Skin epidermis (tissue), 12 donors: ENCODE measurements around the gene GNA14.
"Not testable (repeated sequence)": the region's sequence is repeated elsewhere in the genome, so short reads cannot be mapped to it uniquely, and the experiment has no call there.

Source experiments
- H3K27ac ChIP-seq, 21 experiments: fragments of 200-600 bp; sonication (generic) in 11 of 21; one replicate each; pipeline ENCODE4 v1.5.0; 2020; ENCODE audit warnings: mild to moderate bottlenecking in 3 of 21, inconsistent platforms in 2 of 21, moderate library complexity in 2 of 21
- H3K4me3 ChIP-seq, 7 experiments: fragments of 200-600 bp; sonication (generic) in 2 of 7; one replicate each; pipeline ENCODE4 v1.5.0; 2020; ENCODE audit warnings: inconsistent platforms in 2 of 7, mild to moderate bottlenecking in 2 of 7, moderate library complexity in 1 of 7

Gene GNA14

DNA sequence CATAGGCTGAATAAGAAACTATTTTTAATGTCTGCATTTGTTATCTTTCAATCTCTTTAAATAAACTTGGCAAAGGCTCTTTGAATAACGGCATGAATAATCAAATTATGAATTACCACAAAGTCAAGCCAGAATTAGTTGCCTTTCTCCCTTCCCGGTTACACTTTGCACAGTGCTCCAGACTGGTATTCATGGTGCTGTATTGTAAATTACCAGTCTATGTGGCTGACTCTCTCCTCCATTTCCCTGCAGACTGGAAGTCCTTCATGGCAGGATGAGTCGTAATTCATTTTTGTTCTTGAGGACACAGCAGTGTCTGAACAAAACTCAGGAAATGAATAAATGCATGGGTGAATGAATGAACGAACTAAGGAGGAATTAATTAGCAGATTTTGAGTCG lies 142.9 kb downstream of the GNA14 start:
- Histone ChIP-seq H3K27ac (no peak overlapping the region), H3K4me3 (no peak overlapping the region)

DNA sequence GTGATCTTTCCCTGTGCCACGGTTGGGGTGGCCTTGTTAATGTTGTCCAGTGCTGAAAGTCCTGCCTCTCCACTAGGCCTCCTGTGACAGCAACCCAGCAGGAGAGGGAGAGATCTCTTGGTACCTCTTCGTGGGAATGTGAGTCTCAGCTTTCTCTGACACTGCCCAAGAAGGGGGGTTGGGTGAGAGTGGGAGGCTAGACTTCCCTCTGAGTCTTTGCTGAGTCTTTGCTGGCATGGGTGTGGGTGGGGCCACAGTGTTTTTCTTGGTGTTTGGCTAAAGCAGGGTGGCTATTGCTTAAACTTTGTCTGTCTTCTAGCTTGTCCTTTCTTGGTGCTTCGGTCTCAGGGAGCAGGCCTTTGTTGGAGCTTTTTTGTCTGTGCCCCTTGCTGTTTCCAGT lies 145.6 kb downstream of the GNA14 start:
- Histone ChIP-seq H3K27ac (no peak overlapping the region), H3K4me3 (no peak overlapping the region)

DNA sequence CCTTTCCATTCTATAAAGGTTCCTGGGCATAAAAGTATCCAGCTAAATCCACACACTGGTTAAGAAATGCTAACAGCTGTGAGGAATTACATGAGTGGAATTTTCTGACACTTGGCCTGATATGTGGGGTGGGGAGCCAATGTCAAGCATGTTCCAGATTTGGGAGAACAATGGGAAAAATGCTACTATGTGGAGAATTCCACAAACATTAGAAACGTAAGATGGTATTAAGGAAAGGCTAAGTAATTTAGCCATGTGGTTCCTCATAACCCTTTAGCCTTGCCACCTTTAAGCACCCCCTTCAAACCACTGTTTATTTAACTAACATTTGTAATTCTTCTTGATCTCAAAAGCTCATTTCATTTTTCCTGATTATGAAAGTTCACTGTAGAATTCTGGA lies 149.2 kb downstream of the GNA14 start:
- no peak overlapping the region for H3K4me3 ChIP-seq
- H3K27ac ChIP-seq: no peak overlapping the region

DNA sequence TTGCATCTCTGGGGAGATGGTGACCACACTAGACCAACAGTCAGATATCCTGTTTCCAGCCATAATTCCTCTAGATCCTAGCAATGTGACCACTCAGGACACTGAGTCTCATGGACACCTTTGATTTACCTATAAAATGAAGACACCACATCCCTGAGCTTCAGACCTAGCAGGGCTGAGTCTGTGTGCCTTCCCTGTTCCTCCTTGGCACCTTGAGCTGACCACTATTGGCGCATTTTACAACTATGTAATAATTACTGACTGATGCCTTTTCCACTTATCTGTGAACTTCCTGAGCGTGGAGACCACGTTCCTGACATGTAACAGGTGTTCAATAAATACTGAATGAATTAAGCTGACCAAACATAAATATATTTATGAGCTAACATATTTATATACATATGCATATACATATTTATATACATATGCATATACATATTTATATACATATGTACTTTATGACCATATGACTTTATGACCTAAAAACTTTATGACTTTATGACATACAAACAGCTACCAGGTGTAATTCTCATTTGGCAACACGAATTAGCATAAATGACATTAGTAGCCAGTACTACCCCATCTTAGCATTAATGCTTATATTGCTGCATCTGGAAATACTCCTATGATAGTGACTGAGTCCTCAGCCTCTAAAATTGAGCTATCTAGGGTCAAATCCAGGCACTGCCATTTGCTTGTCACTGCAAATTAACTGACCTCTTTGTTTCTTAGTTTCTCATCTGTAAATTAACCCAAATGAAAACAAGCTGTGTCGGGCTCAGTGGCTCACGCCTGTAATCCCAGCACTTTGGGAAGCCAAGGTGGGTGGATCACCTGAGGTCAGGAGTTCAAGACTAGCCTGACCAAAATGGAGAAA lies 150.6 kb downstream of the GNA14 start:
- Histone ChIP-seq H3K27ac (no peak overlapping the region), H3K4me3 (no peak overlapping the region)

DNA sequence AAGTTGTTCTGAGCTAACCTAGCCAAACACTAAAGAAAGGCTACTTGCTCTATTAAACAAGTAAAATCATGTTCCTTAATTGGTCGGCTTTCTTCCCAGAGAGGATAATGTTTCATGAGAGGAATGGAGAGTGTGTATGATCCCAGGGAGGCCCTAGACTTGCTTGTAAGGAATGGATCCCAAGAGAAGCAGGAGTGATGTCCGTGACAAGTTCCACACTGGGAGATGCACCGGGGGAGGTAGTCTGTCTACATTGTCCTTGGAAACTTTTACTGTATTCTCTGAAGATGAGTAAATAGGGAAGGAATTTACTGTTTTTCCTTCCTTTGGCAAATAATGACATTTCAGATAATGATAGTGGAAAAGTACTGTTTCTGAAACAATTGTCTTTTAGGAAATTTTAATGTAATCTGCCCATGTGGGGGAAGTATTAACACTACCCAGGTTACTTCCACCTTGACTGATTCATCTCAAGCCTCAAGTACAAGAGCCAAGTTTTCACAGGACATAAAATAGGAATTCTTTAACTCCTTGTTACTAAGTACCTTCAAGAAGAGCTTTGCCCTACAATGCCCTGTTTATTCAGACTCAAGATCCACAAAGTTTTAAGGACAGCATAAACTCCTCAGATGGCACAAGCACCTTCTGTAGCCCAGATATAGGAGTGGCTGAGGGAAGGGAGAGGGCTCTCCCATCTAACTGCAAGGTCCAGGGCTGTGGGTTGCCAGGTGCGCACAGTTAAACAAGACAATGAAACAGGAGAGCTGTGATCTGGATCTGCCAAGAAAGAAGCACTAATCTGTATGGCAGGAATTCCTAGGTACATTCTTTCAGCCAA lies 152.1 kb downstream of the GNA14 start:
- H3K4me3 ChIP-seq: no peak overlapping the region
- peak overlapping the region in 6 of 21 experiments; percentile 26 to 41 (median 32) for H3K27ac ChIP-seq

DNA sequence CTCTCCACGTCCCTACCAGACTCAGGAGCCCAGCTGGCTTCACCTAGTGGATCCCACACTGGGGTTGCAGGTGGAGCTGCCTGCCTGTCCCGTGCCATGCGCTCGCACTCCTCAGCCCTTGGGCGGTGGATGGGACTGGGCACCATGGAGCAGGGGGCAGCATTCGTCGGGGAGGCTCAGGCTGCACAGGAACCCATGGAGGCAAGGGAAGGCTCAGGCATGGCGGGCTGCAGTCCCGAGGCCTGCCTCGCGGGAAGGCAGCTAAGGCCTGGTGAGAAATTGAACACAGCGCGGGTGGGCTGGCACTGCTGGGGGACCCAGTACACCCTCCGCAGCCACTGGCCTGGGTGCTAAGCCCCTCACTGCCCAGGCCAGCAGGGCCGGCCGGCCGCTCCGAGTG lies 157.8 kb downstream of the GNA14 start:
- H3K27ac ChIP-seq, H3K4me3 ChIP-seq: not testable (repeated sequence)

DNA sequence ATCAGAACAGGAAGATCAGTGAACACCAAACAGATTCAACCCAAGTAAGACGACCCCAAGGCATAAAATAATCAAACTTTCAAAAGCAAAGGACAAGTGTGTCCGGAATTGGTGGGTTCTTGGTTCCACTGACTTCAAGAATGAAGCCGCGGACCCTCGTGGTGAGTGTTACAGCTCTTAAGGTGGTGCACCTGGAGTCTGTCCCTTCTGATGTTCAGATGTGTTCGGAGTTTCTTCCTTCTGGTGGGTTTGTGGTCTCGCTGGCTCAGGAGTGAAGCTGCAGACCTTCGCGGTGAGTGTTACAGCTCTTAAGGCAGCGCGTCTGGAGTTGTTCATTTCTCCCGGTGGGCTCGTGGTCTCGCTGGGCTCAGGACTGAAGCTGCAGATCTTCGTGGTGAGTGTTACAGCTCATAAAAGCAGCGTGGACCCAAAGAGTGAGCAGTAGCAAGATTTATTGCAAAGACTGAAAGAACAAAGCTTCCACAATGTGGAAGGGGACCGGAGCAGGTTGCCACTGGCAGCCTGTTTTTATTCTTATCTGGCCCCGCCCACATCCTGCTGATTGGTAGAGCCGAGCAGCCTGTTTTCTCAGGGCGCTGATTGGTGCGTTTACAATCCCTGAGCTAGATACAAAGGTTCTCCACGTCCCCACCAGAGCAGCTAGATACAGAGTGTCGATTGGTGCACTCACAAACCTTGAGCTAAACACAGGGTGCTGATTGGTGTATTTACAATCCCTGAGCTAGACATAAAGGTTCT lies 158.5 kb downstream of the GNA14 start:
- not testable (repeated sequence) for H3K4me3 ChIP-seq, H3K27ac ChIP-seq

DNA sequence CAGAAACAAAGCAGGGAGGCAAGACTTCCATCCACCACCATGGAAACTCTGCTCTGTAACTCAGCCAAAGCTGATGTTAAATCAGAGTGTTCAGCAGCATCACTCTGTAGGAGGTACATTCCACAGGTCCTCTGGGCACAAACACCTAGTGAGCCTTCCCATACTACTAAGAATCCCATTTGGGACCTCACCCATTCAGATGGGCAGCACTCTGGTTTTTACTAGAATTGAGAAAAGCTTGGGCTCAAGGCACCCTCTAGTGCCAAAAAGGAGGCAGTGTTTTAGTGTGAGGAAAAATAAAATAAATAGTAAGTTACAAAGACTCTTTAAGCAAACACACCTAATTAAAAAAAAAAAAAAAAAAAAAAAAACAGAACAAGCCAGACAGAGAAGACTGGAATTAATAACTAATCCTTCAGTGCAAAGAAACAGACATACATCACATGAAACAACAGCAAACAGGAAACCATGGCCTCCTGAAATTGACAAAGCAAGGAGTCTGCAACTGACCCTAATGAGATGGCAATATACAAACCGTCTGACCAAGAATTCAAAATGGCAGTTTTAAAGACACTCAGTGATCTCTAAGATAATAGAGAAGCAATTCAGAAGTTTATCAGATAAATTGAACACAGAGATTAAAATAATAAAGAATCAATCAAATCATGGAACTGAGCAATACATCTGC lies 159.5 kb downstream of the GNA14 start:
- H3K4me3 ChIP-seq: no peak overlapping the region
- H3K27ac ChIP-seq: no peak overlapping the region

DNA sequence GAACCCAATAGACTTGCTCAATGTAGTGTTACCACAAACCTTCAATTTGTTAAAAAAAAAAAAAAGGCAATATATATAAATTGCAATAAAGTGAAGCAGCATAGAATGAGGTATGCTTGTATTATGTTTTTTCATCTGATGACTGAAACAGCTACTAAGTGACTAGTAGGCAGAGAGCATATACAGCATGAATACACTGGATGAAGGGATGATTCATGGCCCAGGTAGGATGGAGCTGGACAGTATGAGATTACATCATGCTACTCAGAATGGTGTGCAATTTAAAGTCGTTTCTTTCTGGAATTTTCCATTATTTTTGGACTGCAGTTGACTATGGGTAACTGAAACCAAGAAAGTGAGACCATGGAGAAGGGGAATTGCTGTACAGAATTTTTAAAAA lies 161.2 kb downstream of the GNA14 start:
- no peak overlapping the region for H3K27ac ChIP-seq
- no peak overlapping the region for H3K4me3 ChIP-seq

DNA sequence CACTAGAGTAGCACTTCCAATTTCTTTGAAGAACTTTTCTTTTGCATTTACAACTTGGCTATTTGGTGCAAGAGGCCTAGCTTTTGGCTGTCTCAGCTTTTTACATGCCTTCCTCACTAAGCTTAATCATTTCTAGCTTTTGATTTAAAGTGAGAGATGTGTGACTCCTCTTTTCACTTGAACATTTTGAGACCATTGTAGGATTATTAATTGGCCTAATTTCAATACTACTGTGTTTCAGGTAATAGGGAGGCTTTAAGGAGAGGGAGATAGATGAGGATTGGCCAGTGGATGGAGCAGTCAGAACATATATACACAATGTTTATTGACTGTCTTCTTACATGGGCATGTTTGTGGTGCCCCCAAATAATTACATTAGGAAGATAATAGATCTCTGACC lies 161.7 kb downstream of the GNA14 start:
- Histone ChIP-seq H3K4me3 (no peak overlapping the region), H3K27ac (no peak overlapping the region)

DNA sequence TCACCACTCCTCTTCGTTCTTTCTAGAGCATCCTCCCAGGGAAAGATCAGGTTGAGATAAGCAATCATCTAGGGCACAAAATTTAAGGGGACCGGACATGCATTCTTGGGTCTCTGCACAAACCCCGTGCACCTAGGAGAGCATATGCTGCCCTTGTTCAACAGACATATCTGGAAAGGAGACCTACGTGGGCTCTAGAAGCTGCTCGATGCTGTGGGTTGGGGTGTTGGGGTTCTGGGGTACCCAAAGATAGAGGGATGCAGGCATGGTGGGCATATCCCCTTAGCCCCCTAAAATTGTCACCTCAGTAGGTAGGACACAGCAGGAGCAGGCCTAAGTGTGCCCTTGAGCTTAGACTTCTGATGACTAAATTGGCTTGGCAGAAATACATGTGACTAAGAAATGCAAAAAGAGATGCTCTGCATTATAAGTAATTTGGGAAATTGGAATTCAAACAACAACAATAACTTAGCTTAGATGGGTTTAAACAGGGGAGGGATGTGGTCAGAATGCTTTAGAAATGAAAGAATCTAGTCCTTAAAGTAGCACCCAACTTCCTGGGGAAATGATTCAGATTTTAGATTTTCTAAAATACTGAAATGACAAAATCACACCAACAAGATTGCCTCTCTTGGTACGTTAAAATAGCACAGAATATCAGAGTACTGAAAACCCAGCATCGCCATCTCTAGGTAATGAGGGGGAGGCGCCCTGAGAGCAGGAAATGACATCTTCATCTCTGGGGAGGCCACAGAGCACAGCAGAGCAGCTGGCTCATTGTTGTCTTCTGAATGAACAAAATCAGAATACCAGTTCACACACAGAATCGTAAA lies 172.3 kb downstream of the GNA14 start:
- Histone ChIP-seq H3K4me3 (no peak overlapping the region), H3K27ac (peak overlapping the region in 5 of 21 experiments; percentile 1 to 69 (median 28))

DNA sequence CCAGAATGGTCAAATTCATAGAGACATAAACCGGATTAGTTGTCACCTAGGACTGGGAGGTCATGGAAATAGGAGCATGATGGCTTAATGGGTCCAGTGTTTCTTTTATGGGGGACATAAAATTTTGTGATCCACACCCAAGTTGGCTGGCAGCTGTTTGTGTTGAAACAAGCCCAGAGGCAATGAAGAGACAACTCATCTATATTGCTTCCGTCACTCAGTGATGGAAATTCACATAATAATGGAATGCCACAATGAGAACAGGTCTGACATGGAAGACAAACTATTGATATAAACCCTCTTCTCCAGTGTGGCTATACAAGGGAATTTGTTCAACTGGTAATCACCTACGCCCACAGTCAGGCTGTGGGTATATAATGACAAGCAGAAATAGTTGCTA lies 173.2 kb downstream of the GNA14 start:
- Histone ChIP-seq H3K27ac (no peak overlapping the region), H3K4me3 (no peak overlapping the region)

DNA sequence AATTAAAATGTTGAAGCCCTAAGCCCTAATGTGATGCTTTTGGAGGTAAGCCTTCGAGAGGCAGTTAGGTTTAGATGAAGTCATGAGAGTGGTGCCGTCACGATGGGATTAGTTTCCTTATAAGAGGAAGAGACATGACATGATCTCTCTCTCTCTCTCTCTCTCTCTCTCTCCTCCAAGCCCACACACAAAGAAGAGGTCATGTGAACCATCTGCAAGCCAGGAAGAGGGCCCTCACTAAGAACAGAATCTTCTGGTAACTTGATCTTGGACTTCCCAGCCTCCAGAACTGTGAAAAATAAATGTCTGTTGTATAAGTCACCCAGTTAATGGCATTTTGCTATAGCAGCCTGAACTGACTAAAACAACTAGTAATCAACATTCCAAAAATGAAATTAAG lies 175.5 kb downstream of the GNA14 start:
- no peak overlapping the region for H3K27ac ChIP-seq

DNA sequence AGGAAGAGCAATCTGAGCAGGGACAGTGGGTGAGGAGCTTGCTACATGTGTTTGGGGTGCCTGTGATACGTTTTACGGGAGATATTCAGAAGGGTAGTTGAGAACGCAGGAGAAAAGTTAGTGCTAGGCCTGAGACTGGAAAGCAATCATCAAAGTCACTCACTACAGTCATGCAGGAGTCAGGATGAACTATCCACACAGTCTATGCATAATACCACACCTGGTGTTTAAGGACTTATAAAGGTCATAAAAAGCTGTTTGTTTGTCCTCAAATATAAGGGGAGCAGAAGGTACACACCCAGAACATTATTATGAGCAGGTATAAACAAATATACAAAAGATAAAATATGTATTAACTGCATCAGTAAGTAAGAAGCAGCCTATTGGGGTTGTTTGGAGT lies 176.6 kb downstream of the GNA14 start:
- no peak overlapping the region for H3K4me3 ChIP-seq
- no peak overlapping the region for H3K27ac ChIP-seq

More for the DNA sequence above, 175.5 kb downstream of the GNA14 start:
- no peak overlapping the region for H3K4me3 ChIP-seq

DNA sequence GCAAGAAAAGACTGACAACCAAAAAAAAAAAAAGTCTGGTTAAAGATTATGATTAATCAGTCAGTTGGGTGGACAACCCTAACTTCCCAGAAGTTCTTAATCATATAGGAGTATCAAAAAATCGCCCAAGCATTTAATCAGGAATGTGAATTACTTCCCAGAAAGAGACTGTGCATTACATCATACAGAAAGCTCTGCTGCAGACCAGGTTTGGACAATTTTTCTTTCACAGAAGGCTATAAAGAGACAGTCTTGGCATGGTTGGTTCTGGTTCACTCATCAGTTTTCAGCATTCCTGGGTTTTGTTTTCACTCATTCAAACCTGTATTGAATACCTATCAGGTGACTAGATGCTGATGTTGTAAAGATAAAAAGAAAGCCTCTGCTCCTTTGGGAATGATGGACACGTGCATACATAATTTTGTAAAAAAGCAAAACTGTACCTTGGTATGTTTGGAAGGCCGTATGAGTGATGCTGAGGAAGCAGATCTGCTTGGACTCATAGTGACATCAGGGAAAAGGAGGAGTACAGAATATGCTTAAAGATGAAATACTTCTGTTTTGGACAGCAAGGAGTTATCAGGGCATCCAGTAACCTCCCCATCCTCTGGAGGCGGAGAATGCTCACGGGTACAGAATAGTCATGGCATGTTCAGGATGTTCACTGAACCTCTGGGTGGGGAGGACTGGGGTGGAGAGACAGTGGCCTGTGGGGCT lies 178.4 kb downstream of the GNA14 start:
- H3K4me3 ChIP-seq: no peak overlapping the region
- H3K27ac ChIP-seq: no peak overlapping the region

DNA sequence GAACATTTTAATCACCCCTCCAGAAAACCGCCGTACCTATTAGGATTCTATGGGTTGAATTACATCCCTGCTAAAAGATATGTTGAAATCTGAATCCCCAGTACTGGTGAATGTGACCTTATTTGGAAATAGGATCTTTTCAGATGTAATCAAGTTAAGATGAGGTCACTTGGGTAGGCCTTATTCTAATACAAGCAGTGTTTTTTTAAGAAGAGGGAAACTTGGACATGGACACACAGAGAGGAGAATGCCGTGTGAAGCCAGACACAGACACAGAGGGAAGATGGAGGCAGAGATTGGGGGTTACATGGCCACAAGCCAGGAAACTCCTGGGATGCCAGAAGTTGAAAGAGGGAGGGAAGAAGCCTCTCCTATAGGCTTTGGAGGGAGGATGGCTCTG lies 183.5 kb downstream of the GNA14 start:
- Histone ChIP-seq H3K4me3 (no peak overlapping the region), H3K27ac (no peak overlapping the region)

DNA sequence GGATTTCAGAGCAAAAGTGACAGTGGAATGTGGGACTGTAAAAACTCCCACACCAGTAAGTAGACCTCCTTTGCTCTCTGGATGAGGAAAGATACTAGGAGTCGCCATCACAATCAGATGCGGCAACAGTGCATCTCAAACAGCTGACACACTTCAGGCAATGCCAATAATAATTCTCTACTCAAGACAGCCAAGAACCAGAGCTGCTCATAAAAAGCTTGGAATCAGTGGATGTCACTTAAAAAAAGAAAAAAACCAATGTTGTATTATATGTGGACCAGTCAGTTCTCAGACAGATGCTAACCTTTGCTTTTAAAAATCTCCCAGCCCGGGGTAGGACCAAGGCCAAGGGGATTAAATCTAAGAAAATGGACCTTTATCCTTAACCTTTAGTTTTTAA lies 185.0 kb downstream of the GNA14 start:
- Histone ChIP-seq H3K27ac (no peak overlapping the region), H3K4me3 (no peak overlapping the region)

DNA sequence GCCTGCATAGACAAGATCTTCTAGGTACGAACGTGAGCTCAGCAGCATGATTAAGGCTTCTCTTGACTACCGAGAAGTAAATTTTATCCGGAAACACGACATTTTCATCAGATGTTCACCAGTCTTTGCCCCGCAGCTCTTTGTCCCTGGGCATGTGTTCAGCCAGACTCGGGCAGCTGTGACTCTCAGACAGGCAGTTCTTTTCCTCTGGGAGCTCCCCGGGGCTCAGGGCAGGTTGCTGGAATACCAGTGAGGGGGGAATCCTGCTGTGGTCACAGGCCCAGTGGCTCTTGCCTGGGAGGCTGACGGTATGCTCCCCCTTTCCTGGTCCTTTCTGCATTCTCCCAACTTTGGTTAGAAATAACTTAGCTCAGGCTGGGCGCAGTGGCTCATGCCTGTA lies 186.1 kb downstream of the GNA14 start:
- H3K4me3 ChIP-seq: no peak overlapping the region
- H3K27ac ChIP-seq: no peak overlapping the region
